ENCODE data around the gene CNIH3. TPM values are rescaled to one million over a fixed set of nuclear protein-coding genes. Genes with fewer than 3 reads are reported as not detected.

CNIH3 gene
- total and polyA plus RNA-seq, 2 donors (not counting 3 experiments of a cell fraction or from before 2014, with no cell fraction given) = 1.3 to 2.5 TPM

- Histone ChIP-seq H3K79me2 (ENCODE audit: control insufficient read depth, insufficient read depth, low read length) (no peaks in the 10 kb centered on the region), H3K27ac (ENCODE audit: insufficient read depth, low read depth, low read length) (no peak overlapping the region), H3K27me3 (ENCODE audit: control insufficient read depth in 2 of 2, insufficient read depth in 2 of 2, low read length in 2 of 2) (peaks cover 3 to 4% of the 10 kb centered on the region in 2 experiments), H3K36me3 (ENCODE audit: control insufficient read depth in 2 of 2, extremely low read depth in 1 of 2, insufficient read depth in 2 of 2, low read length in 2 of 2) (no peaks in the 10 kb centered on the region), H2AFZ (ENCODE audit: low read depth, low read length) (no peak overlapping the region), H4K20me1 (replicated peaks; ENCODE audit: control insufficient read depth, extremely low read depth, insufficient read depth, low read length) (no peaks in the 10 kb centered on the region), H3K9me1 (replicated peaks; ENCODE audit: control insufficient read depth, extremely low read depth, insufficient read depth, low read length) (no peaks in the 10 kb centered on the region), H3K4me1 (ENCODE audit: control insufficient read depth, extremely low read depth, insufficient read depth, low read length) (no peaks in the 10 kb centered on the region), H3K9ac (replicated peaks; ENCODE audit: extremely low read depth, insufficient read depth, low read length) (no peak overlapping the region), H3K9me3 (replicated peaks; ENCODE audit: control insufficient read depth, insufficient read depth, low read length) (no peaks in the 10 kb centered on the region), H3K4me2 (ENCODE audit: insufficient read depth, low read length) (no peak overlapping the region), H3K4me3 (replicated peaks in 1 of 3; ENCODE audit: insufficient read depth in 1 of 3, low read depth in 1 of 3, low read length in 3 of 3) (no peak overlapping the region)
- intact Hi-C loops (cut with micrococcal nuclease) = no loop called here
- ChIA-PET CTCF (no interaction called here), POLR2A (no interaction called here)
- BruUV-seq (replicated peaks) = no TSS peak
- dilution Hi-C loops (cut with MboI; ENCODE audit: extremely low pct_ligation_motif_present, low sequenced_read_pairs) = no loop called here
- no peak for DNase-seq (ENCODE audit: low read depth, low spot score)
- no peak for FAIRE-seq
- TF ChIP-seq MYC (IDR thresholded peaks at IDR 0.05; ENCODE audit: low read depth, low read length) (no peak), FOS (IDR thresholded peaks at IDR 0.05; ENCODE audit: borderline replicate concordance, insufficient read depth, low read length) (no peak), GATA2 (IDR thresholded peaks at IDR 0.05; ENCODE audit: insufficient read depth, insufficient read length, low read depth, low read length) (no peak), JUN (IDR thresholded peaks at IDR 0.05; ENCODE audit: borderline replicate concordance, insufficient read depth, insufficient read length, low read depth) (no peak), EZH2 (IDR thresholded peaks at IDR 0.05; ENCODE audit: borderline replicate concordance, low read depth, low read length, severe bottlenecking) (no peak), CTCF (IDR thresholded peaks at IDR 0.05; ENCODE audit: extremely low read depth in 1 of 2, insufficient read depth in 1 of 2, low read depth in 1 of 2, low read length in 2 of 2) (no peak), MAX (IDR thresholded peaks at IDR 0.05; ENCODE audit: insufficient read depth, insufficient read length) (no peak), POLR2A (IDR thresholded peaks at IDR 0.05; ENCODE audit: low read depth, low read length) (no peak)
Observed at GRCh38 chr1:224683936-224684335, 67.8 kb downstream of the CNIH3 start.

Data from endothelial cell of umbilical vein (primary cell).